HepG2 (cell line): ENCODE results near the gene SGPP1. TPM values are rescaled to one million over a fixed set of nuclear protein-coding genes. Genes with fewer than 3 reads are reported as not detected.
A peak's percentile ranks its signal among the peaks of the same experiment; 100 is the strongest.

Experiments
- FOXA1 ChIP-seq, 2 experiments: fragments of 450-650 bp in 1 of 2; sonication (generic) in 1 of 2; formaldehyde crosslinking in 1 of 2; IDR thresholded peaks; 2 replicates each; pipeline versions ENCODE4 v1.4.0 to v1.6.1; 2016 to 2020; ENCODE audit warnings: missing genetic modification reagents in 1 of 2
- HIC2 ChIP-seq: sonication (generic); formaldehyde crosslinking; IDR thresholded peaks from 2 replicates; pipeline ENCODE4 v1.9.0; 2022; ENCODE audit warnings: low read depth, missing genetic modification reagents
- KDM1A ChIP-seq: IDR thresholded peaks from 2 replicates; pipeline ENCODE4 v1.6.1; 2016; ENCODE audit warnings: missing compliant biosample characterization
- KLF13 ChIP-seq: sonication (generic); formaldehyde crosslinking; IDR thresholded peaks from 2 replicates; pipeline ENCODE4 v1.4.0; 2020; ENCODE audit warnings: mild to moderate bottlenecking, missing genetic modification reagents
- MAX ChIP-seq: IDR thresholded peaks from 2 replicates; pipeline ENCODE4 v1.6.1; 2012; ENCODE audit warnings: inconsistent platforms
- MYNN ChIP-seq: sonication (generic); formaldehyde crosslinking; IDR thresholded peaks from 2 replicates; pipeline ENCODE4 v1.4.0; 2020; ENCODE audit warnings: mild to moderate bottlenecking, low read depth, missing genetic modification reagents
- NRL ChIP-seq: sonication (generic); formaldehyde crosslinking; IDR thresholded peaks from 2 replicates; pipeline ENCODE4 v1.5.0; 2020; ENCODE audit warnings: missing genetic modification reagents, mild to moderate bottlenecking, moderate library complexity, borderline replicate concordance
- PHF20 ChIP-seq: sonication (generic); formaldehyde crosslinking; IDR thresholded peaks from 2 replicates; pipeline ENCODE4 v1.5.0; 2020; ENCODE audit warnings: mild to moderate bottlenecking, missing genetic modification reagents
- SUZ12 ChIP-seq: fragments of 150-350 bp; IDR thresholded peaks from 2 replicates; pipeline ENCODE4 v1.6.1; 2014; ENCODE audit warnings: low read depth, low read length
- TEAD3 ChIP-seq: optimal IDR thresholded peaks from 2 replicates; pipeline ENCODE3; 2016; ENCODE audit warnings: borderline replicate concordance
- TEF ChIP-seq: sonication (generic); formaldehyde crosslinking; IDR thresholded peaks from 2 replicates; pipeline ENCODE4 v1.5.0; 2020; ENCODE audit warnings: missing genetic modification reagents
- TFAP4 ChIP-seq: sonication (generic); IDR thresholded peaks from 2 replicates; pipeline ENCODE4 v1.6.1; 2016; ENCODE audit warnings: low read depth, borderline replicate concordance
- ZNF563 ChIP-seq: sonication (generic); formaldehyde crosslinking; IDR thresholded peaks from 2 replicates; pipeline ENCODE4 v1.8.0; 2022; ENCODE audit warnings: mild to moderate bottlenecking, moderate library complexity, missing genetic modification reagents
- ZNF589 ChIP-seq: sonication (generic); formaldehyde crosslinking; conservative IDR thresholded peaks from 2 replicates; pipeline ENCODE4 v1.8.0; 2022; ENCODE audit warnings: mild to moderate bottlenecking, moderate library complexity, missing genetic modification reagents
- ZNF609 ChIP-seq: sonication (generic); formaldehyde crosslinking; IDR thresholded peaks from 2 replicates; pipeline ENCODE4 v1.4.0; 2020; ENCODE audit warnings: mild to moderate bottlenecking, missing genetic modification reagents, borderline replicate concordance
- ZNF772 ChIP-seq: sonication (generic); formaldehyde crosslinking; IDR thresholded peaks from 2 replicates; pipeline ENCODE4 v1.5.0; 2020; ENCODE audit warnings: mild to moderate bottlenecking, missing genetic modification reagents
- ZNF781 ChIP-seq: sonication (generic); formaldehyde crosslinking; IDR thresholded peaks from 2 replicates; pipeline ENCODE4 v1.5.1; 2020; ENCODE audit warnings: borderline replicate concordance, mild to moderate bottlenecking, missing genetic modification reagents; ENCODE audit errors: not compliant biosample characterization
- ZNF839 ChIP-seq: sonication (generic); formaldehyde crosslinking; IDR thresholded peaks from 2 replicates; pipeline ENCODE4 v1.4.0; 2020; ENCODE audit warnings: missing genetic modification reagents, mild to moderate bottlenecking, borderline replicate concordance
- polyA plus RNA-seq, 8 experiments: library from polyadenylated mRNA; depleted of rRNA in 3 of 8; stranded (reverse) in 7 of 8; unstranded in 1 of 8; fragments of >200 nt; fragmentation: Illumina TruSeq in 4 of 8; extraction: Trizol in 4 of 8; gene quantifications; 2 replicates each; pipeline versions ENCODE4 v1.2.1 to v1.2.3, GENCODE V29; 2011 to 2016; ENCODE audit warnings: low read depth in 4 of 8, missing spikeins in 1 of 8, mixed read lengths in 1 of 8; ENCODE audit not compliant: insufficient read depth in 1 of 8
- total RNA-seq, 5 experiments: library from RNA; depleted of rRNA; stranded (reverse); fragments of >200 nt; fragmentation: Illumina TruSeq; extraction: Trizol; gene quantifications; 2 replicates each; pipeline ENCODE4 v1.2.3, GENCODE V29; 2016; ENCODE audit warnings: low read depth in 1 of 5

SGPP1 gene
- total and polyA plus RNA-seq, 2 of the 13 experiments (the other 11 are each of a cell fraction or from before 2014, with no cell fraction given), result 6.4 to 6.8 TPM

GRCh38 chr14:63727736-63728728 lies at the start of gene SGPP1 (continued):
- TF ChIP-seq NRL (CRISPR knock-in tag) (no peak; the same call in 1 of the 2 replicates), ZNF589 (0 out of 2 replicates have a peak, but pooled peaks have one; percentile 6), FOXA1 (IDR thresholded peaks at IDR 0.05) (no peak), FOXA1 (CRISPR knock-in tag; IDR thresholded peaks at IDR 0.05) (peak; percentile 30; the same call in 1 of the 2 replicates), PHF20 (CRISPR knock-in tag) (peak; percentile 56), KLF13 (CRISPR knock-in tag) (no peak), ZNF839 (no peak), MYNN (CRISPR knock-in tag) (no peak), HIC2 (CRISPR knock-in tag) (peak; percentile 65), TFAP4 (no peak), MAX (peak; percentile 64; the same call in 1 of the 2 replicates), TEAD3 (CRISPR knock-in tag) (no peak), ZNF781 (no peak), ZNF772 (CRISPR knock-in tag) (no peak; the same call in 1 of the 2 replicates), ZNF609 (CRISPR knock-in tag) (peak; percentile 50; the same call in 1 of the 2 replicates), SUZ12 (no peak), KDM1A (CRISPR knock-in tag) (peak; percentile 40; the same call in 1 of the 2 replicates), ZNF563 (CRISPR knock-in tag) (peak; percentile 20; the same call in 1 of the 2 replicates), TEF (CRISPR knock-in tag) (no peak)
